ENCODE measurements around the gene AMPH.
"Not testable (repeated sequence)": the region's sequence is repeated elsewhere in the genome, so short reads cannot be mapped to it uniquely, and the experiment has no call there.

The AMPH gene

GRCh38 chr7:38359071-38359601 lies 272.0 kb downstream of the AMPH start:
- not testable (repeated sequence) for H3K4me3 ChIP-seq (ENCODE audit: low read depth in 1 of 2, low read length in 1 of 2); H3K9me3 ChIP-seq; H3K36me3 ChIP-seq; H3K27me3 ChIP-seq
- TF ChIP-seq, protein P1, sequence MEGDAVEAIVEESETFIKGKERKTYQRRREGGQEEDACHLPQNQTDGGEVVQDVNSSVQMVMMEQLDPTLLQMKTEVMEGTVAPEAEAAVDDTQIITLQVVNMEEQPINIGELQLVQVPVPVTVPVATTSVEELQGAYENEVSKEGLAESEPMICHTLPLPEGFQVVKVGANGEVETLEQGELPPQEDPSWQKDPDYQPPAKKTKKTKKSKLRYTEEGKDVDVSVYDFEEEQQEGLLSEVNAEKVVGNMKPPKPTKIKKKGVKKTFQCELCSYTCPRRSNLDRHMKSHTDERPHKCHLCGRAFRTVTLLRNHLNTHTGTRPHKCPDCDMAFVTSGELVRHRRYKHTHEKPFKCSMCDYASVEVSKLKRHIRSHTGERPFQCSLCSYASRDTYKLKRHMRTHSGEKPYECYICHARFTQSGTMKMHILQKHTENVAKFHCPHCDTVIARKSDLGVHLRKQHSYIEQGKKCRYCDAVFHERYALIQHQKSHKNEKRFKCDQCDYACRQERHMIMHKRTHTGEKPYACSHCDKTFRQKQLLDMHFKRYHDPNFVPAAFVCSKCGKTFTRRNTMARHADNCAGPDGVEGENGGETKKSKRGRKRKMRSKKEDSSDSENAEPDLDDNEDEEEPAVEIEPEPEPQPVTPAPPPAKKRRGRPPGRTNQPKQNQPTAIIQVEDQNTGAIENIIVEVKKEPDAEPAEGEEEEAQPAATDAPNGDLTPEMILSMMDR (IDR thresholded peaks at IDR 0.05), result peak; percentile 33
- Histone ChIP-seq H3K27ac (peak overlapping the region; percentile 62), H3K4me1 (ENCODE audit: control insufficient read depth in 1 of 2, insufficient read depth in 1 of 2, low read depth in 1 of 2, low read length in 1 of 2) (peaks cover 4 to 19% of the 10 kb centered on the region in 2 experiments)

GRCh38 chr7:38358273-38358831 lies 272.8 kb downstream of the AMPH start:
- not testable (repeated sequence) for H3K4me3 ChIP-seq (ENCODE audit: low read depth in 1 of 2, low read length in 1 of 2)

GRCh38 chr7:38354271-38354851 lies 276.8 kb downstream of the AMPH start:
- TF ChIP-seq, protein P1 (IDR thresholded peaks at IDR 0.05), result peak; percentile 58
- not testable (repeated sequence) for H3K9me3 ChIP-seq; H3K27me3 ChIP-seq; H3K36me3 ChIP-seq; H3K27ac ChIP-seq; H3K4me3 ChIP-seq (ENCODE audit: low read depth in 1 of 2, low read length in 1 of 2)
- peaks cover 2 to 31% of the 10 kb centered on the region in 2 experiments for H3K4me1 ChIP-seq (ENCODE audit: control insufficient read depth in 1 of 2, insufficient read depth in 1 of 2, low read depth in 1 of 2, low read length in 1 of 2)

More at GRCh38 chr7:38358273-38358831, 272.8 kb downstream of the AMPH start:
- H3K36me3 ChIP-seq, H3K9me3 ChIP-seq, H3K27me3 ChIP-seq: not testable (repeated sequence)
- peak overlapping the region; percentile 62 for H3K27ac ChIP-seq
- peaks cover 4 to 25% of the 10 kb centered on the region in 2 experiments for H3K4me1 ChIP-seq (ENCODE audit: control insufficient read depth in 1 of 2, insufficient read depth in 1 of 2, low read depth in 1 of 2, low read length in 1 of 2)

DNA sequence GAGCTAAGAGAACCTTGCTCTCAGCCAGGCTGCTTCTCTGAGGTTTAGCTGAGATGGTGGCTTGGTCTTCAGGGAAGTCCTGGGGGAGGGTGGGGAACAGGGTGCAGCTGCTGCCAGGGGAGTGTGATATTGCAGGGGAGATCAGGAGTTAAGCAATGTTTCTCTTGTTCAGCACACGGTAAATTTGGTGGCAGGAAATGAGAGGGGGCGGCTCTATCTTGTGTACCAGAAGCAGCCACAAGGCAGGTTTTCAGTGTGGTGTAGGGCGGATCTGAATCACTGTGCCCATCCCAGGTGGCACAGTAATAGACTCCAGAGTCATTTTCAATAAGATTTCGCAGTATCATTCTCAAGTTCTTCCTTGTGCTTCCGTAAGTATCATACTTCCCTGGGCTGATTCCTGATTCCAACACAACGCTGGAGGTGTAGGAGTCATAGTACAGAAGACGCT lies 277.7 kb downstream of the AMPH start:
- not testable (repeated sequence) for H3K27ac ChIP-seq; H3K4me3 ChIP-seq (ENCODE audit: low read depth in 1 of 2, low read length in 1 of 2)

GRCh38 chr7:38351601-38352000 lies 279.6 kb downstream of the AMPH start:
- H3K4me1 ChIP-seq (ENCODE audit: control insufficient read depth in 1 of 2, insufficient read depth in 1 of 2, low read depth in 1 of 2, low read length in 1 of 2), result peaks cover 0 to 20% of the 10 kb centered on the region in 2 experiments

More for the DNA sequence above, 277.7 kb downstream of the AMPH start:
- H3K9me3 ChIP-seq, H3K27me3 ChIP-seq, H3K36me3 ChIP-seq: not testable (repeated sequence)
- peaks cover 0 to 22% of the 10 kb centered on the region in 2 experiments for H3K4me1 ChIP-seq (ENCODE audit: control insufficient read depth in 1 of 2, insufficient read depth in 1 of 2, low read depth in 1 of 2, low read length in 1 of 2)

GRCh38 chr7:38350777-38351176 lies 280.4 kb downstream of the AMPH start:
- H3K4me1 ChIP-seq (ENCODE audit: control insufficient read depth in 1 of 2, insufficient read depth in 1 of 2, low read depth in 1 of 2, low read length in 1 of 2), result peaks cover 3 to 20% of the 10 kb centered on the region in 2 experiments
- not testable (repeated sequence) for H3K36me3 ChIP-seq; H3K27me3 ChIP-seq; H3K4me3 ChIP-seq (ENCODE audit: low read depth in 1 of 2, low read length in 1 of 2); H3K9me3 ChIP-seq
- peak overlapping the region; percentile 62 for H3K27ac ChIP-seq

More at GRCh38 chr7:38351601-38352000, 279.6 kb downstream of the AMPH start:
- Histone ChIP-seq H3K27ac (no peak overlapping the region), H3K9me3 (no peaks in the 10 kb centered on the region), H3K36me3 (no peaks in the 10 kb centered on the region), H3K27me3 (no peaks in the 10 kb centered on the region), H3K4me3 (ENCODE audit: low read depth in 1 of 2, low read length in 1 of 2) (no peak overlapping the region)
- TF ChIP-seq, protein P1 (IDR thresholded peaks at IDR 0.05), result no peak

- not testable (repeated sequence) for H3K36me3 ChIP-seq; H3K9me3 ChIP-seq; H3K4me3 ChIP-seq (ENCODE audit: low read depth in 1 of 2, low read length in 1 of 2); H3K27me3 ChIP-seq
- Histone ChIP-seq H3K4me1 (ENCODE audit: control insufficient read depth in 1 of 2, insufficient read depth in 1 of 2, low read depth in 1 of 2, low read length in 1 of 2) (peaks cover 3 to 20% of the 10 kb centered on the region in 2 experiments), H3K27ac (peak overlapping the region; percentile 62)
Observed at GRCh38 chr7:38349869-38350583, 281.1 kb downstream of the AMPH start.

DNA sequence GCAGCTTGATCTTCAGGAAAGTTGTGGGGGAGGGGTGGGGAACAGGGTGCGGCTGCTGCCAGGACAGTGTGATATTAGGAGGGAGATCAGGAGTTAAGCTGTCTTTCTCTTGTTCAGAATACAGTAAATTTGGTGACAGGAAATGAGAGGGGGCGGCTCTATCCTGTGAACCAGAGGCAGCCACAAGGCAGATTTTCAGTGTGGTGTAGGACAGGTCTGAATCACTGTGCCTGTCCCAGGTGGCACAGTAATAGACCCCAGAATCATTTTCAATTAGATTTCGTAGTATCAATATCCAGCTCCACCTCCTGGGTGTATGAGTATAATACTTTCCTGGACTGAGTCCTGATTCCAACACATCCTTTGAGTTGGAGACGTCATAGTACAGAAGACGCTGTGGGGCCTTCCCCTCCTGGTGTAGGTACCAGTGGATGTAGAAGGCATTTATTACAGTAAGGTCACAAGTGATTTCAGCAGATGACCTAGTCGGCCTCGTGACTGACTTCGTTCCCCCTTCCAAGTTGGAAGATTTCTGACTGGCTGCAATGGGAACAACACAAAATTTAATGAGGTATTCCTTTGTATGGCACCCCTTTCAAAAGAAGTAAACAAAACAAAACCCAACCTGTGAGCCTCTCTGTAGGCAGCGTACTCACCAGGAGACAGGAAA lies 281.9 kb downstream of the AMPH start:
- H3K27me3 ChIP-seq; H3K4me3 ChIP-seq (ENCODE audit: low read depth in 1 of 2, low read length in 1 of 2); H3K36me3 ChIP-seq; H3K9me3 ChIP-seq: not testable (repeated sequence)
- H3K27ac ChIP-seq, result peak overlapping the region; percentile 62
- H3K4me1 ChIP-seq (ENCODE audit: control insufficient read depth in 1 of 2, insufficient read depth in 1 of 2, low read depth in 1 of 2, low read length in 1 of 2), result peaks cover 3 to 20% of the 10 kb centered on the region in 2 experiments

Data from neutrophil (primary cell).